Hepatocyte (in vitro differentiated cells): ENCODE measurements around the gene LCN12. TPM values are rescaled to one million over a fixed set of nuclear protein-coding genes. Genes with fewer than 3 reads are reported as not detected.

Source experiments
- DNase-seq: peaks from one replicate; pipeline ENCODE4 v3.0.0-alpha.2; 2016; ENCODE audit warnings: low spot score
- H2AFZ ChIP-seq: fragments of 200-600 bp; sonication (generic); 2 replicates; pipeline ENCODE4 v1.6.0; 2016; ENCODE audit warnings: antibody characterized with exemption, mild to moderate bottlenecking
- H3K27ac ChIP-seq: fragments of 200-600 bp; sonication (generic); 2 replicates; pipeline ENCODE4 v1.5.1; 2016; ENCODE audit warnings: mild to moderate bottlenecking
- H3K27me3 ChIP-seq: fragments of 200-600 bp; sonication (generic); 2 replicates; pipeline ENCODE4 v1.6.1; 2016
- H3K36me3 ChIP-seq: fragments of 200-600 bp; sonication (generic); replicated peaks from 2 replicates; pipeline ENCODE4 v1.5.1; 2016; ENCODE audit warnings: low read depth; ENCODE audit not compliant: insufficient read depth
- H3K4me1 ChIP-seq: fragments of 200-600 bp; sonication (generic); 2 replicates; pipeline ENCODE4 v1.5.1; 2016; ENCODE audit warnings: mild to moderate bottlenecking, moderate library complexity; ENCODE audit not compliant: insufficient read depth
- H3K4me2 ChIP-seq: fragments of 200-600 bp; sonication (generic); 2 replicates; pipeline ENCODE4 v1.6.0; 2016
- H3K4me3 ChIP-seq: fragments of 200-600 bp; sonication (generic); 2 replicates; pipeline ENCODE4 v1.5.1; 2016; ENCODE audit warnings: mild to moderate bottlenecking
- H3K79me2 ChIP-seq: fragments of 200-600 bp; sonication (generic); 2 replicates; pipeline ENCODE4 v1.6.0; 2017; ENCODE audit warnings: mild to moderate bottlenecking
- H3K9me2 ChIP-seq: fragments of 200-600 bp; sonication (generic); replicated peaks from 2 replicates; pipeline ENCODE4 v1.6.0; 2017; ENCODE audit warnings: mild to moderate bottlenecking; ENCODE audit not compliant: insufficient read depth
- H3K9me3 ChIP-seq: fragments of 200-600 bp; sonication (generic); 2 replicates; pipeline ENCODE4 v1.5.1; 2016; ENCODE audit warnings: low read depth, mild to moderate bottlenecking
- H4K20me1 ChIP-seq: fragments of 200-600 bp; sonication (generic); 2 replicates; pipeline ENCODE4 v1.6.0; 2016; ENCODE audit warnings: mild to moderate bottlenecking; ENCODE audit not compliant: insufficient read depth, poor library complexity, severe bottlenecking
- EZH2 ChIP-seq: fragments of 200-600 bp; sonication (generic); IDR thresholded peaks from 2 replicates; pipeline ENCODE4 v1.6.1; 2016; ENCODE audit warnings: antibody characterized with exemption, mild to moderate bottlenecking, borderline replicate concordance
- EZH2phosphoT487 ChIP-seq: fragments of 200-600 bp; sonication (generic); IDR thresholded peaks from one replicate; pipeline ENCODE4 v1.6.1; 2018; ENCODE audit warnings: antibody characterized with exemption, mild to moderate bottlenecking, low read depth, moderate library complexity; ENCODE audit not compliant: unreplicated experiment, severe bottlenecking
- WGBS: methylation state at CpG from one replicate; pipeline ENCODE4 v1.1.6; 2016; ENCODE audit warnings: low lambda C conversion rate; ENCODE audit errors: missing lambda C conversion rate; 5-methylcytosine and 5-hydroxymethylcytosine counted together
- polyA plus RNA-seq: library from polyadenylated mRNA; unstranded; fragments of >200 nt; fragmentation: Nextera tagmentation; extraction: Ambion mirVana; gene quantifications from 2 replicates; pipeline ENCODE4 v1.2.1, GENCODE V29; 2016
- total RNA-seq: library from RNA; depleted of rRNA; stranded (reverse); fragments of >200 nt; gene quantifications from 2 replicates; pipeline ENCODE4 v1.2.3, GENCODE V29; 2014
- TF ChIP-seq, protein P1 (sequence below): fragments of 200-600 bp; sonication (generic); IDR thresholded peaks from 2 replicates; pipeline ENCODE4 v1.5.1; 2016; ENCODE audit warnings: antibody characterized with exemption, mild to moderate bottlenecking; ENCODE audit not compliant: poor library complexity

Gene LCN12
- total and polyA plus RNA-seq, 2 experiments from 2014 or later: 4.1 to 27.4 TPM

DNA sequence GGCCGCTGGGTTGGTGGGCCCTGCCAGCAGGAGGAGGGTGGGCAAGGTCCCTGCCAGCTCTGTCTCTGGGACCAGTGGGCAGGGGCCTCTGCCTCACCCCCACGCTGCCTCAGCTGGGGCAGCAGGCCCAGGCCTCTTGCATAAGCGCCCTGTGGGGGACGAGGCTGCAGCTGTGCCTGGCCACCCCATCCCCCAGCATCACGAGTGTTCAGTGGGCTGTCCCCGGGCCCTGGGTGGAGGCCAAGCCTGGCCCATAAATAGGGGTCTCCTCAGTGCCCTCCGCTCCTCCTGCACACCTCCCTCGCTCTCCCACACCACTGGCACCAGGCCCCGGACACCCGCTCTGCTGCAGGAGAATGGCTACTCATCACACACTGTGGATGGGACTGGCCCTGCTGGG, 25.1 kb downstream of the LCN12 start, which contains the start of gene PTGDS:
Gene PTGDS (plus strand): TSS at position 282 of the 400 bp plus-strand sequence. CDS start 75 bp downstream, at position 357.
- Histone ChIP-seq H4K20me1 (no peaks in the 10 kb centered on the region), H3K36me3 (no peaks in the 10 kb centered on the region), H2AFZ (peak within 1 kb of the TSS; percentile 37), H3K27ac (no peak within 1 kb of the TSS), H3K9me2 (no peaks in the 10 kb centered on the region), H3K4me2 (peak within 1 kb of the TSS; percentile 90), H3K9me3 (no peaks in the 10 kb centered on the region), H3K4me1 (no peaks in the 10 kb centered on the region), H3K79me2 (no peaks in the 10 kb centered on the region), H3K4me3 (peak within 1 kb of the TSS; percentile 49), H3K27me3 (no peaks in the 10 kb centered on the region)
- no peak for TF ChIP-seq EZH2phosphoT487
- TF ChIP-seq, protein P1, sequence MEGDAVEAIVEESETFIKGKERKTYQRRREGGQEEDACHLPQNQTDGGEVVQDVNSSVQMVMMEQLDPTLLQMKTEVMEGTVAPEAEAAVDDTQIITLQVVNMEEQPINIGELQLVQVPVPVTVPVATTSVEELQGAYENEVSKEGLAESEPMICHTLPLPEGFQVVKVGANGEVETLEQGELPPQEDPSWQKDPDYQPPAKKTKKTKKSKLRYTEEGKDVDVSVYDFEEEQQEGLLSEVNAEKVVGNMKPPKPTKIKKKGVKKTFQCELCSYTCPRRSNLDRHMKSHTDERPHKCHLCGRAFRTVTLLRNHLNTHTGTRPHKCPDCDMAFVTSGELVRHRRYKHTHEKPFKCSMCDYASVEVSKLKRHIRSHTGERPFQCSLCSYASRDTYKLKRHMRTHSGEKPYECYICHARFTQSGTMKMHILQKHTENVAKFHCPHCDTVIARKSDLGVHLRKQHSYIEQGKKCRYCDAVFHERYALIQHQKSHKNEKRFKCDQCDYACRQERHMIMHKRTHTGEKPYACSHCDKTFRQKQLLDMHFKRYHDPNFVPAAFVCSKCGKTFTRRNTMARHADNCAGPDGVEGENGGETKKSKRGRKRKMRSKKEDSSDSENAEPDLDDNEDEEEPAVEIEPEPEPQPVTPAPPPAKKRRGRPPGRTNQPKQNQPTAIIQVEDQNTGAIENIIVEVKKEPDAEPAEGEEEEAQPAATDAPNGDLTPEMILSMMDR: no peak
- no peak for TF ChIP-seq EZH2
- 85% methylated on average over 10 of the region's 10 CpGs for WGBS
- no peak for DNase-seq

DNA sequence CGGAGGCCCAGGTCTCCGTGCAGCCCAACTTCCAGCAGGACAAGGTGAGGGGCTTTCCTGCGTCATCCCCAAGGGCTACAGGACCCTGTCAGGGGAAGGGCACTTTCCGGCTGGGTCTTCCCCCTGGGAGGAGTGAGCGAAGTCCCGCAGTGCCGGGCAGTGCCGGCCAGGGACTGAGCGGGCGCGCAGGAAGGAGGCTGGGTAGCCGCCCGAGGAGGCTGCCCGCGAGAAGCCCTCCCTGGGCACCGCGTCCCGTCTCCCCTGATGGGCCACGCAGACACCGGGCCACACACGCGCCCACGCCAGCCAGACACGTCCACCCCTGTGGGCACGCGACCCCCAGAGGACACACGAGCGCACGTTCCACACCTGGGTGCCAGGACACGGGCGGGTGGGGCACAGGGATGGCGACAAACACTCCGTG, 25.6 kb downstream of the LCN12 start:
- Histone ChIP-seq H3K27me3 (no peaks in the 10 kb centered on the region), H3K27ac (no peak overlapping the region), H2AFZ (peak overlapping the region; percentile 37), H3K4me1 (no peaks in the 10 kb centered on the region), H3K36me3 (no peaks in the 10 kb centered on the region), H3K4me3 (peak overlapping the region; percentile 49), H3K79me2 (no peaks in the 10 kb centered on the region), H3K9me2 (no peaks in the 10 kb centered on the region), H3K9me3 (no peaks in the 10 kb centered on the region), H4K20me1 (no peaks in the 10 kb centered on the region), H3K4me2 (peak overlapping the region; percentile 90)
- WGBS: 19% methylated on average over 26 of the region's 33 CpGs
- DNase-seq: no peak
- TF ChIP-seq EZH2phosphoT487: no peak
- no peak for TF ChIP-seq EZH2
- TF ChIP-seq, protein P1: no peak

DNA sequence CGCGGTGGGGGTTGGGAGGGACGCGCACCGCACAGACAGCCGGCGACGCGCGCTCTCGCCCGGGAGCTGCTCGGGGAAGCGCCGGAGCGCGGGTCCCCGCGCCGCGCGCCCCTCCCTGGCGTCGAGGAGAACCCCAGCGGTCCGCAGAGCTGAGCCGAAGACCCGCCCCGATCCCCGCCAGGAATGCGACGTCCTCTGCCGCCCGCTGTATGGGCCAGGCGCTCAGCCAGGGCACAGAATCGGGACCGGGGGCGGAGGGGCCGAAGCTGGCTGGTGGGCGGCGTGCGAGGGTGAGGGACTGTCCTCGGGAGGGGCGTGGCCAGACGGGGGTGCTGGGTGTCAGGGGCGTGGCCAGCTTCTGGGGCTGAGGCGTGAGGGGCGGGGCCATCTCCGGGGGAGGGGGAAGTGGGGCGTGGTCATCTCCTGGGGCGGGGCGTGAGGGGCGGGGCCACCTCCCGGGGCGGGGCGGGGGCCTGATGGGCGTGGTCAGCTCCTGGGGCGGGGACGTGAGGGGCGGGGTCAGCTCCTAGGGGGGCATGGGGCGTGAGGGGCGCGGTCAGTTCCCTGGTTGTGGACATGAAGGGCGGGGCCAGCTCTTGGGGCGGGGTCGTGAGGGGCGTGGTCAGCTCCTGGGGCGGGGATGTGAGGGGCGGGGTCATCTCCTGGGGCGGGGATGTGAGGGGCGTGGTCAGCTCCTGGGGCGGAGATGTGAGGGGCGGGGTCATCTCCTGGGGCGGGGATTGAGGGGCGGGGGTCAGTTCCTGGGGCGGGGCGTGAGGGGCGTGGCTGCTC, 26.2 kb downstream of the LCN12 start:
- peak; percentile 79 for DNase-seq
- no peaks in the 10 kb centered on the region for H3K9me2 ChIP-seq
- no peaks in the 10 kb centered on the region for H4K20me1 ChIP-seq
- H3K27ac ChIP-seq: no peak overlapping the region
- no peaks in the 10 kb centered on the region for H3K9me3 ChIP-seq
- no peaks in the 10 kb centered on the region for H3K36me3 ChIP-seq
- peak overlapping the region; percentile 49 for H3K4me3 ChIP-seq
- H3K79me2 ChIP-seq: no peaks in the 10 kb centered on the region
- H3K4me2 ChIP-seq: peak overlapping the region; percentile 90
- no peaks in the 10 kb centered on the region for H3K27me3 ChIP-seq
- under 1% methylated on average over 20 of the region's 78 CpGs for WGBS
- TF ChIP-seq, protein P1: no peak
- TF ChIP-seq EZH2 (no peak), EZH2phosphoT487 (no peak)
- H3K4me1 ChIP-seq: no peaks in the 10 kb centered on the region
- H2AFZ ChIP-seq: peak overlapping the region; percentile 37
